Vagina (tissue), 2 donors: Measurements from ENCODE around the gene CCL20.

Experiments
- CTCF ChIP-seq, 3 experiments: fragments of 450-650 bp in 2 of 3; fragments of 200-600 bp in 1 of 3; sonication (generic) in 1 of 3; IDR thresholded peaks; one replicate each; pipeline ENCODE4 v1.5.1; 2017 to 2019; ENCODE audit warnings: antibody characterized with exemption in 3 of 3, mild to moderate bottlenecking in 2 of 3, moderate library complexity in 2 of 3
- POLR2A ChIP-seq, 2 donors: fragments of 450-650 bp; IDR thresholded peaks; one replicate each; pipeline ENCODE4 v1.6.1; 2017; ENCODE audit warnings: antibody characterized with exemption in 2 of 2, mild to moderate bottlenecking in 2 of 2, moderate library complexity in 2 of 2
- POLR2AphosphoS5 ChIP-seq, 2 donors: sonication (generic); formaldehyde crosslinking; IDR thresholded peaks; one replicate each; pipeline ENCODE4 v1.9.0; 2017; ENCODE audit warnings: antibody characterized with exemption in 2 of 2, mild to moderate bottlenecking in 2 of 2, low read depth in 1 of 2; ENCODE audit not compliant: insufficient read depth in 1 of 2

GRCh38 chr2:227799202-227799601 is 14.4 kb upstream of the CCL20 start:
- no peak for TF ChIP-seq CTCF (IDR thresholded peaks at IDR 0.05)
- no peak for TF ChIP-seq POLR2A (IDR thresholded peaks at IDR 0.05)
- no peak for TF ChIP-seq POLR2AphosphoS5 (IDR thresholded peaks at IDR 0.05; ENCODE audit: insufficient read depth in 1 of 2, low read depth in 1 of 2)
